ENCODE results near the gene BCL2L15. TPM values are rescaled to one million over a fixed set of nuclear protein-coding genes. Genes with fewer than 3 reads are reported as not detected.
"Not testable (repeated sequence)": the region's sequence is repeated elsewhere in the genome, so short reads cannot be mapped to it uniquely, and the experiment has no call there.

The BCL2L15 gene
- polyA plus RNA-seq, 2 donors = 4.2 to 4.6 TPM

DNA sequence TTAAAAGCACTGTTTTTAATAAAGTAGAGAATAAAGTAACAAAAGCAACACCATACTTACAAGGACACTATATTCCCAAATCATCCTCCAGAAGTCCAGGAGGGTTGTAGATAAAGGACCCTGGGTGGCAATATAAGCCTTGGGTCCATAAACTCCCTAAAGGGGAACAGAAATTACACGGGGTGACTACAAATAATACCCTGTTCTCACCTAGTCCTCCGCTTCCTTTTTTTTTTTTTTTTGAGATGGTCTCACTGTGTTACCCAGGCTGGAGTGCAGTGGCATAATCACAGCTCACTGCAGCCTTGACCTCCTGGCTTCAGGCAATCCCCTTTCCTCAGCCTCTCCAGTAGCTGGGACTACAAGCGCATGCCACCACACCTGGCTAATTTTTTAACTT, 29.0 kb downstream of the BCL2L15 start:
- no peaks in the 10 kb centered on the region for H3K36me3 ChIP-seq (ENCODE audit: control insufficient read depth in 2 of 2, insufficient read depth in 2 of 2, low read length in 1 of 2)

DNA sequence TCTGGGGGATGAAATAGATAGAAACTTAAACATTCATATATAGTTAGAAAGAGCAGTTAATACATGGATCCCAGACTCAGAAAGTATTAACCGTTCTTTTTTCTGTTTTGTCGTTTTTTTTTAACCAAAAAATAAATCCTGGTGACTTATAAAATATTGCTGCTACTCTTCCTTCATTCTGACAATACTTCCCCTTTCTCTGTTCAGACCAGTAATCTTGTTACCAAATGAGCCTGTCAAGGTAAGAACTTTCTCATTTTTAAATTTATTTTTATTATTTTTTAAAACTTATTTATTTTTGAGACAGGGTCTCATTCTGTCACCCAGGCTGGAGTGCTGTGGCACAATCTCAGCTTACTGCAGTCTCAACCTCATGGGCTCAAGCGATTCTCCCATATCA, 29.6 kb downstream of the BCL2L15 start:
- no peaks in the 10 kb centered on the region for H3K4me1 ChIP-seq (ENCODE audit: control insufficient read depth in 2 of 2, insufficient read depth in 2 of 2, low read length in 1 of 2)
- 80 to 84% methylated on average over 3 of the region's 3 CpGs for WGBS, 2 donors
- no peaks in the 10 kb centered on the region for H3K27me3 ChIP-seq (ENCODE audit: control insufficient read depth in 1 of 2, insufficient read depth in 2 of 2, low read length in 2 of 2)
- no peak overlapping the region for H3K27ac ChIP-seq (ENCODE audit: low read depth in 2 of 2, low read length in 1 of 2)
- no peaks in the 10 kb centered on the region for H3K36me3 ChIP-seq (ENCODE audit: control insufficient read depth in 2 of 2, insufficient read depth in 2 of 2, low read length in 1 of 2)
- no peaks in the 10 kb centered on the region for H3K9me3 ChIP-seq (ENCODE audit: control insufficient read depth in 2 of 2, insufficient read depth in 1 of 2, low read depth in 1 of 2, low read length in 1 of 2)
- H3K4me3 ChIP-seq (ENCODE audit: low read depth in 1 of 2, low read length in 2 of 2) = no peak overlapping the region

More for the DNA sequence above, 29.0 kb downstream of the BCL2L15 start:
- Histone ChIP-seq H3K27me3 (ENCODE audit: control insufficient read depth in 1 of 2, insufficient read depth in 2 of 2, low read length in 2 of 2) (no peaks in the 10 kb centered on the region), H3K4me1 (ENCODE audit: control insufficient read depth in 2 of 2, insufficient read depth in 2 of 2, low read length in 1 of 2) (no peaks in the 10 kb centered on the region), H3K4me3 (ENCODE audit: low read depth in 1 of 2, low read length in 2 of 2) (no peak overlapping the region), H3K9me3 (ENCODE audit: control insufficient read depth in 2 of 2, insufficient read depth in 1 of 2, low read depth in 1 of 2, low read length in 1 of 2) (no peaks in the 10 kb centered on the region), H3K27ac (ENCODE audit: low read depth in 2 of 2, low read length in 1 of 2) (no peak overlapping the region)
- WGBS, 2 donors = 86 to 88% methylated on average over 3 of the region's 3 CpGs

DNA sequence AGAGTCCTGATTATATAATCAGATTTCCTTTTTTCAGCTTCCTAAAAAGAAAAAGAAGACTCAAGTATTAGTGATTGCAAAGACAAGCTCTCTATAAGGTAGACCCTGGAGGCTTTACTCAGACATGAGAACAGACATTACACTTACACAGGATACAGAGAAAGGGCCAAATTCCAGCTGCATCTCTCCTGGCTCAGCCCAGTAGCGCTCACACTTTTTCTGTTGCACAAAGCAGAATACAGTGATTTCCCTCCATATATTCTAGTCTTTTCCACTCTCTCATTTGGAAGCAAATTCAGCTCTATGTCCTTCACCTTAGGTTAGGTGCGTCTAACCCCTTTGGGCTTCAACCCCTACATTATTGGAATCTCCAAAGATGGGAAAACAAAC, 31.0 kb downstream of the BCL2L15 start:
- Histone ChIP-seq H3K27ac (ENCODE audit: low read depth in 2 of 2, low read length in 1 of 2) (no peak overlapping the region), H3K4me1 (ENCODE audit: control insufficient read depth in 2 of 2, insufficient read depth in 2 of 2, low read length in 1 of 2) (no peaks in the 10 kb centered on the region), H3K4me3 (ENCODE audit: low read depth in 1 of 2, low read length in 2 of 2) (no peak overlapping the region), H3K36me3 (ENCODE audit: control insufficient read depth in 2 of 2, insufficient read depth in 2 of 2, low read length in 1 of 2) (no peaks in the 10 kb centered on the region), H3K27me3 (ENCODE audit: control insufficient read depth in 1 of 2, insufficient read depth in 2 of 2, low read length in 2 of 2) (no peaks in the 10 kb centered on the region), H3K9me3 (ENCODE audit: control insufficient read depth in 2 of 2, insufficient read depth in 1 of 2, low read depth in 1 of 2, low read length in 1 of 2) (no peaks in the 10 kb centered on the region)
- WGBS, 2 donors = 94 to 95% methylated on average over 2 of the region's 2 CpGs

DNA sequence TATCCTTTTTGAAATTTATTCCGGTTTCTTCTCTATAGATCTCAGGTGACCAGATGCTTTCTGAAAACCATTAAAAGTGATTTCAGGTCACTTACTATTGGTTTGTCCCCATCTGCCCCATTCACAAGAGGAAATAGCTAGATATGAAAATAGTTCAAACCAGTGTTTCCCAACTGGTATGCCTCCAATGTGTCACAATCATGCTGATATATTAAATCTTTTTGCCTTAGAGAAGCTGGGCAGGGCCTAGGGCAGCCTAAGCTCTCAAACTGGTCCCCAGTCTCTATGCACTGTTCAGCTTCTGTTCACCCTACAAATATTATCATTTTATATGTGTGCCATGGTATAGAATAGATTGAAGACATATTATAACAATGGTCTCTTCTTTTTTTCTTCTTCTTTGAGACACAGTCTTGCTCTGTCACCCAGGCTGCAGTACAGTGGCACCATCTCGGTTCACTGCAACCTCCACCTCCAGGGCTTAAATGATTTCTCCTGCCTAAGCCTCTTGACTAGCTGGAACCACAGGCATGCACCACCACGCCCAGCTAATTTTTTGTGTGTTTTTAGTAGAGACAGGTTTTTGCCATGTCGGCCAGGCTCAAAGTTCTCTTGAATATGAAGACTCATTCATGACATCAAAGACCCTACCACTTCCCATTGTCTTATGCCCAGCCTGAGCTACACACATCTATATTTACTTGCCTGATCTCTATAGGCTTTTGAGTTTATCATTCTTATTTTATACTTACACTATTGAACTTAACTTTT, 31.6 kb downstream of the BCL2L15 start:
- 67 to 72% methylated on average over 4 of the region's 4 CpGs for WGBS, 2 donors
- H3K27ac ChIP-seq (ENCODE audit: low read depth in 2 of 2, low read length in 1 of 2) = no peak overlapping the region

DNA sequence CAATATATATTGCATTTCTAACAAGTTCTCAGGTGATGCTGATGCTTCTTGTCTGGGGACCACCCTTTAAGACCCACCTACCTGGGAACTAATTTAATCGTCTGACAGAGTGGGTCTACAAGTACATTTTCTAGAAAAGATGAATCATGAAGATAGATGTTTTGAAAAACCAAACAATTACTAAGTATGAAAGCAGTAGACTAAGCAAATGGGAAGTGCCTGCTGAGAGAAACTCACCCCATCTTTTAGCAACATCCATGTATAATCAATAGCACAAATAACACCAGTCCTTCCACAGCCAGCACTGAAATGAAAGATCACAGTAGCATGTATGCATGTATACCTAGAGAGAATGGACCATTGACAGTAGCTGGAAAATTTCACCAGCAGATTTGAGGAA, 33.1 kb downstream of the BCL2L15 start:
- H3K27ac ChIP-seq (ENCODE audit: low read depth in 2 of 2, low read length in 1 of 2) = no peak overlapping the region
- H3K36me3 ChIP-seq (ENCODE audit: control insufficient read depth in 2 of 2, insufficient read depth in 2 of 2, low read length in 1 of 2) = no peaks in the 10 kb centered on the region
- no peaks in the 10 kb centered on the region for H3K9me3 ChIP-seq (ENCODE audit: control insufficient read depth in 2 of 2, insufficient read depth in 1 of 2, low read depth in 1 of 2, low read length in 1 of 2)
- H3K27me3 ChIP-seq (ENCODE audit: control insufficient read depth in 1 of 2, insufficient read depth in 2 of 2, low read length in 2 of 2) = no peaks in the 10 kb centered on the region
- no peak overlapping the region for H3K4me3 ChIP-seq (ENCODE audit: low read depth in 1 of 2, low read length in 2 of 2)
- WGBS, 2 donors = 40 to 64% methylated on average over 1 of the region's 1 CpG
- H3K4me1 ChIP-seq (ENCODE audit: control insufficient read depth in 2 of 2, insufficient read depth in 2 of 2, low read length in 1 of 2) = no peaks in the 10 kb centered on the region

More for the DNA sequence above, 31.6 kb downstream of the BCL2L15 start:
- H3K4me3 ChIP-seq (ENCODE audit: low read depth in 1 of 2, low read length in 2 of 2) = no peak overlapping the region
- H3K9me3 ChIP-seq (ENCODE audit: control insufficient read depth in 2 of 2, insufficient read depth in 1 of 2, low read depth in 1 of 2, low read length in 1 of 2) = no peaks in the 10 kb centered on the region
- H3K36me3 ChIP-seq (ENCODE audit: control insufficient read depth in 2 of 2, insufficient read depth in 2 of 2, low read length in 1 of 2) = no peaks in the 10 kb centered on the region
- H3K4me1 ChIP-seq (ENCODE audit: control insufficient read depth in 2 of 2, insufficient read depth in 2 of 2, low read length in 1 of 2) = no peaks in the 10 kb centered on the region
- H3K27me3 ChIP-seq (ENCODE audit: control insufficient read depth in 1 of 2, insufficient read depth in 2 of 2, low read length in 2 of 2) = no peaks in the 10 kb centered on the region

DNA sequence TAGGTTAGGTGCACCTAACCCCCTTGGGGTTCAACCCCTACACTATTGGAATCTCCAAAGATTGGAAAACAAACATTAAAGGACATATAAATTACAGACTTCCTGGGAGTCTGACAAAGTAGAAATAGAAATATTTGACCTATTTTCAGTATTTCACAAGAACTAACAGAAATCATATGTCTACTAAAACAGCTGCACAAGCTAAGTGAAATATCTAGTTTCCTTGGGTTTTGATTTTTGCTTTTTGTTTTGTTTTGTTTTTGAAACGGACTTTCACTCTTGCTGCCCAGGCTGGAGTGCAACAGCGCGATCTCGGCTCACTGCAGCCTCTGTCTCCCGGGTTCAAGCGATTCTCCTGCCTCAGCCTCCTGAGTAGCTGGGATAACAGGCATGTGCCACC, 34.7 kb downstream of the BCL2L15 start:
- H3K4me1 ChIP-seq (ENCODE audit: control insufficient read depth in 2 of 2, insufficient read depth in 2 of 2, low read length in 1 of 2); H3K9me3 ChIP-seq (ENCODE audit: control insufficient read depth in 2 of 2, insufficient read depth in 1 of 2, low read depth in 1 of 2, low read length in 1 of 2); H3K27ac ChIP-seq (ENCODE audit: low read depth in 2 of 2, low read length in 1 of 2); H3K4me3 ChIP-seq (ENCODE audit: low read depth in 1 of 2, low read length in 2 of 2); H3K36me3 ChIP-seq (ENCODE audit: control insufficient read depth in 2 of 2, insufficient read depth in 2 of 2, low read length in 1 of 2); H3K27me3 ChIP-seq (ENCODE audit: control insufficient read depth in 1 of 2, insufficient read depth in 2 of 2, low read length in 2 of 2): not testable (repeated sequence)
- WGBS, 2 donors = 90 to 94% methylated on average over 6 of the region's 6 CpGs

DNA sequence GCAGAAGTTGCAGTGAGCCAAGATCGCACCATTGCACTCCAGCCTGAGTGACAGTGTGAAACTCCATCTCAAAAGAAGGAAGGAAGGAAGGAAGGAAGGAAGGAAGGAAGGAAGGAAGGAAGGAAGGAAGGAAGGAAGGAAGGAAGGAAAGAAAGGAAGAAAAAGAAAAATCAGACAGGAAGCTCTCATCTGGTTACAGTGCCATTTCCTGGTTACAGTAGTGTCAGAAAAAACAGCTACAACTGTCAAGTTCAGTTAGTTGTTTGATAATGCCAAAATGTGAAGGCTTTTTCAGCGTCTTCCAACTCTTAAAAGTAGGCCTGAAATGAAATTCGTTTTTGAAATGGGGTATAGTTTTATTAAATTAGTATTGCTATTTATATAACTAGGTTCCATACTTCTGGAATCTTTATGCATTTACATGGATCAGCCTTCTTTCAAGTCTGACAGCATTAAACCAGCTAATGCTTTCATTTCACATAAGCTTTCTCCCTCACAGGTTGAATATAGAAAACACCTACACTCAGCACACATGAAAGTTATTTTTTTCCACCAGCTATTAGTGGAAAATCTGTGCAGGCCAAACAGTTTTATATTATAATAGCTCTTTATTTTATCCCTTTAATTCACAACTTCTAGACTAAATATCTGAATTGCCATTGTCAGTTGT, 37.1 kb downstream of the BCL2L15 start:
- Histone ChIP-seq H3K27me3 (ENCODE audit: control insufficient read depth in 1 of 2, insufficient read depth in 2 of 2, low read length in 2 of 2) (no peaks in the 10 kb centered on the region), H3K9me3 (ENCODE audit: control insufficient read depth in 2 of 2, insufficient read depth in 1 of 2, low read depth in 1 of 2, low read length in 1 of 2) (no peaks in the 10 kb centered on the region), H3K36me3 (ENCODE audit: control insufficient read depth in 2 of 2, insufficient read depth in 2 of 2, low read length in 1 of 2) (no peaks in the 10 kb centered on the region), H3K4me3 (ENCODE audit: low read depth in 1 of 2, low read length in 2 of 2) (no peak overlapping the region), H3K27ac (ENCODE audit: low read depth in 2 of 2, low read length in 1 of 2) (no peak overlapping the region), H3K4me1 (ENCODE audit: control insufficient read depth in 2 of 2, insufficient read depth in 2 of 2, low read length in 1 of 2) (no peaks in the 10 kb centered on the region)
- WGBS, 2 donors = 69 to 70% methylated on average over 3 of the region's 3 CpGs

DNA sequence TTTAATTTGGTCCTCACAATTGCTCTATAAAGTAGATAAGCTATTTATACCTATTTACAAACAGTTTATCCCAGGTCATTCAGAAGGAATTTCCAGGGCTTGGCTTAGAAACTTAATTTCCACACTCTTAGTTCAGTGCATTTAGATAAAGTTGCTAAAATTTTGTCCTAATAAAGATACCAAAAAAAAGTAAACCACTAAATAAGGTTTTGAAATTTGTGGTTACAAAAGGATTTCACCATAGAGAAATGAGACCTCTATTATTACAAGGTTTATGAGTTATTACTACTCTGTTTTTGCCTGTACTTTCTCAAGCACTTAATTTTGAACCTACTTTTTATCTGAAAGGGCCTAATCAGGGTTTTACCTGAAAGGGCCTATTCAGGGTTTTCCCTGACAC, 38.3 kb downstream of the BCL2L15 start:
- no peaks in the 10 kb centered on the region for H3K36me3 ChIP-seq (ENCODE audit: control insufficient read depth in 2 of 2, insufficient read depth in 2 of 2, low read length in 1 of 2)
- H3K4me3 ChIP-seq (ENCODE audit: low read depth in 1 of 2, low read length in 2 of 2) = no peak overlapping the region
- H3K4me1 ChIP-seq (ENCODE audit: control insufficient read depth in 2 of 2, insufficient read depth in 2 of 2, low read length in 1 of 2) = no peaks in the 10 kb centered on the region

DNA sequence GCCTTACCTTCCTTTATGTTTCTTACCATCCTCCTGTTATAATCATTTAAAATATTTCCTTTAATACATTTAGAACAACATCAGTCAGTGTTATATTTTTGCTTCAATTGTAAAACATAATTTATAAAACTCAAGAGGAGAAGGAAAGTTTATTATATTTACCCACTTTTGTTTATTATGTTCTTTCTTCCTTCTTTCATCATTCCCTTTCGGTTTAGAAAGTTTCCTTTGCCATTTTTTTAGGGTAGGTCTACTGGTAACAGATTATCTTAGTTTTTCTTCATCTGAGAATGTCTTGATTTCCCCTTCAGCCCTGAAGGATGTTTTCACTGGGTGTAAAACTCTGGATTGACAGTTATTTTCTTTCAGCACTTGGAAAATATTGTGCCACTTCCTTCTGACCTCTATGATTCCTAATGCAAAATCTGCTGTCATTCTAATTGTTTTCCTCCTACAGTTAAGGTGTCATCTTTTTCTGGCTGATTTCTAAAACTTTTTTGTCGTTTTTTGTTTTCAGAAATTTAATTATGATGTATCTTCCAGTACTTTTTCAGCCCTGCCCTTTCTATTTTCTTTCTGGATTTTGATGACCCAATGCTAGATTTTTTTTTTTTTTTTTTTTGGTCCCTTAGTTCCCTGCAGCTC, 40.9 kb downstream of the BCL2L15 start:
- 77 to 84% methylated on average over 2 of the region's 2 CpGs for WGBS, 2 donors
- H3K27ac ChIP-seq (ENCODE audit: low read depth in 2 of 2, low read length in 1 of 2) = no peak overlapping the region
- no peaks in the 10 kb centered on the region for H3K36me3 ChIP-seq (ENCODE audit: control insufficient read depth in 2 of 2, insufficient read depth in 2 of 2, low read length in 1 of 2)
- no peaks in the 10 kb centered on the region for H3K4me1 ChIP-seq (ENCODE audit: control insufficient read depth in 2 of 2, insufficient read depth in 2 of 2, low read length in 1 of 2)
- no peak overlapping the region for H3K4me3 ChIP-seq (ENCODE audit: low read depth in 1 of 2, low read length in 2 of 2)
- no peaks in the 10 kb centered on the region for H3K27me3 ChIP-seq (ENCODE audit: control insufficient read depth in 1 of 2, insufficient read depth in 2 of 2, low read length in 2 of 2)
- no peaks in the 10 kb centered on the region for H3K9me3 ChIP-seq (ENCODE audit: control insufficient read depth in 2 of 2, insufficient read depth in 1 of 2, low read depth in 1 of 2, low read length in 1 of 2)

More for the DNA sequence above, 38.3 kb downstream of the BCL2L15 start:
- Histone ChIP-seq H3K27me3 (ENCODE audit: control insufficient read depth in 1 of 2, insufficient read depth in 2 of 2, low read length in 2 of 2) (no peaks in the 10 kb centered on the region), H3K27ac (ENCODE audit: low read depth in 2 of 2, low read length in 1 of 2) (no peak overlapping the region), H3K9me3 (ENCODE audit: control insufficient read depth in 2 of 2, insufficient read depth in 1 of 2, low read depth in 1 of 2, low read length in 1 of 2) (no peaks in the 10 kb centered on the region)

Measured in esophagus (tissue), 2 donors.